ENCODE results near the gene SDE2.

Gene SDE2

DNA sequence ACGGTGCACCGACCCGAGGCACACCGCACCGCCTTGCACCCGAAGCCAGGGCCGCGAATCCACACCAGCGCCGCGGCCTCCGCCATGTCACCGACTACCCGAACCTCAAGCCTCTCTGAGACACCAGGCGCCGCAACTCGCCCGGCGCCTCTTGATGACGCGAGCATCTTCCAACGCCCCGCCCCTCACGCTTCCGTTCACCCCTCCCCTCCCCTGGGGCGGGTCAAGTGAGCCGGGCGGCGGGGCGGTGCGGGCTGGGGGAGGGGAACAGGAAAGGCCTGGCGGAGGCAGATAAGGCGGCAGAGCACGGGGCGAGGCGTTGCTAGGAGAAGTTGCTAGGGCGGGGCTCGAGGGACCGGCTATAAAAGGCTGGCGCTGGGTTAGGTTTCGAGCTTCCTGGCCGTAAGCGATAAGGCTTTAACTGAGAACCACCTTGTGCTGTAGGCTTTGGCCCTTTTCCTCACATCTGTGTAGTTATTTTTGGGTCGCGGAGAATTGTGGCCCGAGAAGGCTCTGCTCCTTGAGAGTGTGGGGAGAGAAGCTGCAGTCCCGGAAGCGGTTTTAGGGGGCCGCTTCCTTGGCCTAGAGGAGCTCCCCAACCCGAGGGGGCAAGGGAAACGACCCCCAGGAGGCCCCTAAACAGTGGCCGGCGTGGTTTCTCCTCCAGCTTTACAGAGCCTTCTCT is at the start of gene SDE2:
TSS of gene SDE2 (minus strand) at position 117 of the 685 bp plus-strand sequence. CDS start at position 86, 31 bp downstream.
- Mint-ChIP-seq H3K4me1 (ENCODE audit: low read depth) (peaks cover 47% of the 10 kb centered on the region), H3K9me3 (no peaks in the 10 kb centered on the region)

DNA sequence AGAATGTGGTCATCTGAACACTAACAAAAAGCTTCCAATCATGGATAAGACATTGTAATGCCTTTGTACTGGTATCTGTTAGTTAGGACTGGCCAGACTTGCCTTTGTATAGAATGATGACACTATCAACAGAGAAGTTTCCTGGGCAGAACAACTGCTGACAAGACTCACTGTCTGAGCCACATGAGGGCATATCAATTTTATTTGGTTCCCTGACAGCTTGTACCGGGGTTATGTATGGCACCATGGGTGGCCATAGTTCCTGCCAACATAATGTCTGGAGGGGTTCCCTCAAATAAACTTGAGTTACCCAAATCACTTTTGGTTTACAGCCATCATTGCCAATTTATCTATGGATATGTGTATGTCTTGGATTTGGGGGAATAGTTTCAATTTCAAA is 49.7 kb upstream of the SDE2 start:
- Mint-ChIP-seq H3K27ac (no peak overlapping the region), H3K4me3 (no peak overlapping the region), H3K9me3 (peaks cover 6% of the 10 kb centered on the region), H3K27me3 (no peaks in the 10 kb centered on the region), H3K4me1 (ENCODE audit: low read depth) (peaks cover 31% of the 10 kb centered on the region), H3K36me3 (ENCODE audit: low read depth) (no peaks in the 10 kb centered on the region)
- intact Hi-C loops (cut with micrococcal nuclease), result no loop called here

More for the DNA sequence above, at the start of gene SDE2:
- peaks cover 26% of the 10 kb centered on the region for H3K36me3 Mint-ChIP-seq (ENCODE audit: low read depth)
- no peaks in the 10 kb centered on the region for H3K27me3 Mint-ChIP-seq
- peak within 1 kb of the TSS; percentile 96 for H3K27ac Mint-ChIP-seq
- H3K4me3 Mint-ChIP-seq, result peak within 1 kb of the TSS; percentile 100
- intact Hi-C loops (cut with micrococcal nuclease), result loop anchor here (1.0 to 5.0 kb wide), 3 partner anchors 111 to 188 kb away; partner anchors contain the start of gene ACBD3

- H3K27me3 Mint-ChIP-seq, result no peaks in the 10 kb centered on the region
- peaks cover 45% of the 10 kb centered on the region for H3K4me1 Mint-ChIP-seq (ENCODE audit: low read depth)
- no peaks in the 10 kb centered on the region for H3K36me3 Mint-ChIP-seq (ENCODE audit: low read depth)
- intact Hi-C loops (cut with micrococcal nuclease), result loop anchor here (2.0 kb wide), 1 partner anchor 13 kb away; no protein-coding TSS in a partner anchor
- peaks cover 6% of the 10 kb centered on the region for H3K9me3 Mint-ChIP-seq
- H3K4me3 Mint-ChIP-seq, result no peak overlapping the region
- H3K27ac Mint-ChIP-seq, result peak overlapping the region; percentile 26
Observed at GRCh38 chr1:226047495-226047894, 48.4 kb upstream of the SDE2 start.

DNA sequence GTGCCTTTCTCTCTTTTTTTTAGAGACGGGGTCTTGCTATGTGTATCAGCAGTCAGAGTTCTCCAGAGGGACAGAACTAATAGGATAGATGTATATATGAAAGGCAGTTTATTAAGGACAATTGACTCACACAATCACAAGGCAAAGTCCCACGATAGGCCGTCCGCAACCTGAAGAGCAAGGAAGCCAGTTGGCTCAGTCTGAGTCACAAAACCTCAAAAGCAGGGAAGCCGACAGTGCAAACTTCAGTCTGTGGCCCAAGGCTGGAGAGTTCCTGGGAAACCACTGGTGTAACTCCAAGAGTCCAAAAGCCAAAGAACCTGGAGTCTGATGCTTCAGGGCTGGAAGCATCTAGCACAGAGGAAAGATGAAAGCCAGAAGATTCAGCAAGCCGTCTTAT is 47.1 kb upstream of the SDE2 start:
- Mint-ChIP-seq H3K9me3 (peaks cover 6% of the 10 kb centered on the region), H3K4me3 (no peak overlapping the region), H3K4me1 (ENCODE audit: low read depth) (peaks cover 57% of the 10 kb centered on the region), H3K36me3 (ENCODE audit: low read depth) (no peaks in the 10 kb centered on the region), H3K27me3 (no peaks in the 10 kb centered on the region), H3K27ac (peak overlapping the region; percentile 26)
- intact Hi-C loops (cut with micrococcal nuclease), result loop anchor here (2.0 kb wide), 1 partner anchor 15 kb away; no protein-coding TSS in a partner anchor

DNA sequence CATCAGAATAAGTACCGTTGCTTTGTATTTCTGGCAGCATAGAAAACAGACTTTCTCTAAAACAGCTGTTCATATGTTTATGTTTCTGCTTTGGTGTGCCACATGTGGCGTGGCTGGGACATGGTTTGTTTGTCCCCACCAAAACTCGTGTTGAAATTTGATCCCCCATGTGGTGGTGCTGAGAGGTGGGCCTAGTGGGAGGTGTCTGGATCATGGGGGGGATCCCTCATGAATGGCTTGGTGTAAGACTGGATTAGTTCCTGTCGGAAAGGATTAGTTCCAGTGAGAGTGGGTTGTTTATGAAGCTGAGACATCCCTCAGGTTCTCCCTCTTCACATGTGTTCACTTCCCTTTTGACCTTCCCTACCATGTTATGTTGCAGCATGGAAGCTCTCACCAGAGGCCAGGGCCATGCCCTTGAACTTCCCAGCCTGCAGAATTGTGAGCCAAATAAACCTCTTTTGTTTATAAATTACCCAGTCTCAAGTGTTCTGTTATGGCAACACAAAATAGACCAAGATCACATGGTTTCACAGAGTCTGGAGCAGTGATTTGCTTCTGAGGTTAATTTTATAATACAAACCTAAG is 45.5 kb upstream of the SDE2 start:
- Mint-ChIP-seq H3K4me3 (no peak overlapping the region), H3K4me1 (ENCODE audit: low read depth) (peaks cover 57% of the 10 kb centered on the region), H3K9me3 (peaks cover 6% of the 10 kb centered on the region), H3K36me3 (ENCODE audit: low read depth) (no peaks in the 10 kb centered on the region), H3K27ac (no peak overlapping the region), H3K27me3 (no peaks in the 10 kb centered on the region)
- intact Hi-C loops (cut with micrococcal nuclease), result no loop called here

GRCh38 chr1:226041419-226041818 is 42.3 kb upstream of the SDE2 start:
- Mint-ChIP-seq H3K27ac (peak overlapping the region; percentile 51), H3K4me3 (no peak overlapping the region), H3K27me3 (no peaks in the 10 kb centered on the region), H3K9me3 (peaks cover 6% of the 10 kb centered on the region), H3K4me1 (ENCODE audit: low read depth) (peaks cover 42% of the 10 kb centered on the region), H3K36me3 (ENCODE audit: low read depth) (no peaks in the 10 kb centered on the region)
- intact Hi-C loops (cut with micrococcal nuclease), result no loop called here

- intact Hi-C loops (cut with micrococcal nuclease), result no loop called here
- Mint-ChIP-seq H3K4me1 (ENCODE audit: low read depth) (peaks cover 35% of the 10 kb centered on the region), H3K4me3 (no peak overlapping the region), H3K36me3 (ENCODE audit: low read depth) (no peaks in the 10 kb centered on the region), H3K9me3 (no peaks in the 10 kb centered on the region), H3K27ac (no peak overlapping the region), H3K27me3 (no peaks in the 10 kb centered on the region)
Observed at GRCh38 chr1:226038661-226039060, 39.5 kb upstream of the SDE2 start.

DNA sequence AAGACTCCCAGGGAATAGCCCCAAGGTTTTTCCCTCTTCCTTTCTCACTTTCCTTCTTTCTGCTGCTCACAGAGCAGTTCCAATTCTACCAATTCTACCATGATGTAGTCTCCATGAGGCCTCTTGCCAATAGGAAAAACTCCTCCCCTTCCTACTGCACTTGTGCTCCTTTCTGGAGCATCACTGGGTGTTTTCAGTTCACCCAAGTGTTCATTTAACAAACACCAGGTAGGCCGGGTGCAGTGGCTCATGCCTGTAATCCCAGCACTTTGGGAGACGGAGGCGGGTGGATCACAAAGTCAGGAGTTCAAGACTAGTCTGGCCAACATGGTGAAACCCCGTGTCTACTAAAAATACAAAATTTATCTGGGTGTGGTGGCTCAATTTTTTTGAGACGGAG is 36.8 kb upstream of the SDE2 start:
- Mint-ChIP-seq H3K4me3 (no peak overlapping the region), H3K36me3 (ENCODE audit: low read depth) (no peaks in the 10 kb centered on the region), H3K27me3 (no peaks in the 10 kb centered on the region), H3K27ac (peak overlapping the region; percentile 47), H3K9me3 (no peaks in the 10 kb centered on the region), H3K4me1 (ENCODE audit: low read depth) (peaks cover 36% of the 10 kb centered on the region)
- intact Hi-C loops (cut with micrococcal nuclease), result no loop called here

- no peak overlapping the region for H3K4me3 Mint-ChIP-seq
- no peaks in the 10 kb centered on the region for H3K9me3 Mint-ChIP-seq
- H3K4me1 Mint-ChIP-seq (ENCODE audit: low read depth), result peaks cover 50% of the 10 kb centered on the region
- peak overlapping the region; percentile 92 for H3K27ac Mint-ChIP-seq
- H3K27me3 Mint-ChIP-seq, result no peaks in the 10 kb centered on the region
- no peaks in the 10 kb centered on the region for H3K36me3 Mint-ChIP-seq (ENCODE audit: low read depth)
- intact Hi-C loops (cut with micrococcal nuclease), result loop anchor here (1.0 kb wide), 2 partner anchors 28 to 32 kb away; partner anchors contain the start of gene H3-3A
Observed at GRCh38 chr1:226034482-226034881, 35.3 kb upstream of the SDE2 start.

GRCh38 chr1:226033991-226034390 is 34.8 kb upstream of the SDE2 start:
- no peaks in the 10 kb centered on the region for H3K36me3 Mint-ChIP-seq (ENCODE audit: low read depth)
- no peak overlapping the region for H3K4me3 Mint-ChIP-seq
- peaks cover 55% of the 10 kb centered on the region for H3K4me1 Mint-ChIP-seq (ENCODE audit: low read depth)
- peak overlapping the region; percentile 92 for H3K27ac Mint-ChIP-seq
- intact Hi-C loops (cut with micrococcal nuclease), result loop anchor here (1.0 kb wide), 2 partner anchors 28 to 32 kb away; partner anchors contain the start of gene H3-3A
- H3K9me3 Mint-ChIP-seq, result no peaks in the 10 kb centered on the region
- H3K27me3 Mint-ChIP-seq, result no peaks in the 10 kb centered on the region

DNA sequence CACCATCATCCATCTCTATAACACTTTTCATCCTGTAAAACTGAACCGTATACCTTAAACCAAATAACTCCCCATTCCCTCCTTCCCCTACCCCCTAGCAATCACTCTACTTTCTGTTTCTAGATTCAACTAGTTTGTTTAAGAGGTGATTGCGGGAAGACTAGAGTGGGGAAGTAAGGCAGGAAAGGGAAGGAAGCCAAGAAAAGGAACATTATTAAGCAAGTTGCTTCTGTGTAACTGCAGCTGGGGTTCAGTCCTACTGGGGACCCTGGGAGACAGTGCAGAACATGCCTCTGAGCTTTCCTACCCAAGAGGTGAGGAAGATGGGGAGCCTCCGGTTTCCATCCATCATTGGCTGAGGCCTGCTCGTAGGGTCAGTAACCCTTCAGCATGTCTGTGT is 34.4 kb upstream of the SDE2 start:
- H3K36me3 Mint-ChIP-seq (ENCODE audit: low read depth), result no peaks in the 10 kb centered on the region
- peak overlapping the region; percentile 40 for H3K4me3 Mint-ChIP-seq
- peaks cover 59% of the 10 kb centered on the region for H3K4me1 Mint-ChIP-seq (ENCODE audit: low read depth)
- H3K27me3 Mint-ChIP-seq, result no peaks in the 10 kb centered on the region
- intact Hi-C loops (cut with micrococcal nuclease), result no loop called here
- H3K27ac Mint-ChIP-seq, result peak overlapping the region; percentile 92
- no peaks in the 10 kb centered on the region for H3K9me3 Mint-ChIP-seq

- peaks cover 63% of the 10 kb centered on the region for H3K4me1 Mint-ChIP-seq (ENCODE audit: low read depth)
- intact Hi-C loops (cut with micrococcal nuclease), result loop anchor here (1.0 kb wide), 1 partner anchor 27 kb away; no protein-coding TSS in a partner anchor
- H3K27me3 Mint-ChIP-seq, result no peaks in the 10 kb centered on the region
- no peaks in the 10 kb centered on the region for H3K9me3 Mint-ChIP-seq
- H3K4me3 Mint-ChIP-seq, result no peak overlapping the region
- peak overlapping the region; percentile 1 for H3K27ac Mint-ChIP-seq
- H3K36me3 Mint-ChIP-seq (ENCODE audit: low read depth), result no peaks in the 10 kb centered on the region
Observed at GRCh38 chr1:226029568-226030225, 30.6 kb upstream of the SDE2 start.

DNA sequence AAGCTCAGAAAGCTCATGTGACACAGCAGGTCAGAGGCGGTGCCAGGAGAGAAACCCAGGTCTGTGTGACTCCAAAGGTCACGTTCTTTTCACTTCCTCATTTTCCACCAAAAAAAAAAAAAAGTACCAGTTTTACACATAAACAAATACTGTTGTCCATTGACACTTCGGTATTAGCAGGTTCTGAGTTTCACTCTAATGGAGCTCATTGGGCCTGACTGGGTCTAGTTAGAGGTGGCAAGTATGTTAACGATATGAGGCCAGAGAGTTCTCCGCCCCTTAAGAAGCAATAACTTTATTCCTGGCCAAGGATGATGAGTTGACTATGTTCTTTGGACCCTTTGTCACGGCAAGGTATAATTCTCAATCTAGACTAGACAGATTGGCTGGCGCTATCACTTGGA is 30.0 kb upstream of the SDE2 start:
- Mint-ChIP-seq H3K4me1 (ENCODE audit: low read depth) (peaks cover 63% of the 10 kb centered on the region), H3K27ac (peak overlapping the region; percentile 1), H3K9me3 (no peaks in the 10 kb centered on the region), H3K36me3 (ENCODE audit: low read depth) (no peaks in the 10 kb centered on the region), H3K27me3 (no peaks in the 10 kb centered on the region), H3K4me3 (no peak overlapping the region)
- intact Hi-C loops (cut with micrococcal nuclease), result loop anchor here (1.0 kb wide), 1 partner anchor 27 kb away; no protein-coding TSS in a partner anchor
